ENCODE data around the gene GALNTL6.

The GALNTL6 gene

DNA sequence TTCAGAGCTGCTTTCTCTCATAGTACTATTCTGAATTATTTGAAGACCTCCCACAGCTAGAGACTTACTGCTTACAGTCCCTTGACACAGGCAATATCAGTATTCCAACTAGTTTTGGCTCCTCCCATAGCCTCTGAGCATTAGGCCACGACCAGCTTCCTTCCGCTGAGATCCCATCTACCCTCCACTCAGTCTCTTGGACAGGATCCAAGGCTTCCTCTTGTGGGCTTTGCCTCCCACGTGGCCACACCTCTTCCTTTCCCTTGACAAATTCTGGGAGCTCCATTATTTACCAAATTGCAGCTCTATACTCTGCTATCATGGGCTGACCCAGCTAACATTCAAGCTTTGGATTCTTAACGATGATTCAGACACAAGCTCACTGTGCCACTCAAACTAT is 885.1 kb downstream of the GALNTL6 start:
- H3K36me3 ChIP-seq (ENCODE audit: low read depth), result no peaks in the 10 kb centered on the region
- ATAC-seq (ENCODE audit: low read depth) (no peak), DNase-seq (ENCODE audit: low spot score) (no peak)
- H3K9me3 ChIP-seq (ENCODE audit: severe bottlenecking), result no peaks in the 10 kb centered on the region
- no peak overlapping the region for H3K4me3 ChIP-seq (ENCODE audit: severe bottlenecking)
- TF ChIP-seq, protein P1, sequence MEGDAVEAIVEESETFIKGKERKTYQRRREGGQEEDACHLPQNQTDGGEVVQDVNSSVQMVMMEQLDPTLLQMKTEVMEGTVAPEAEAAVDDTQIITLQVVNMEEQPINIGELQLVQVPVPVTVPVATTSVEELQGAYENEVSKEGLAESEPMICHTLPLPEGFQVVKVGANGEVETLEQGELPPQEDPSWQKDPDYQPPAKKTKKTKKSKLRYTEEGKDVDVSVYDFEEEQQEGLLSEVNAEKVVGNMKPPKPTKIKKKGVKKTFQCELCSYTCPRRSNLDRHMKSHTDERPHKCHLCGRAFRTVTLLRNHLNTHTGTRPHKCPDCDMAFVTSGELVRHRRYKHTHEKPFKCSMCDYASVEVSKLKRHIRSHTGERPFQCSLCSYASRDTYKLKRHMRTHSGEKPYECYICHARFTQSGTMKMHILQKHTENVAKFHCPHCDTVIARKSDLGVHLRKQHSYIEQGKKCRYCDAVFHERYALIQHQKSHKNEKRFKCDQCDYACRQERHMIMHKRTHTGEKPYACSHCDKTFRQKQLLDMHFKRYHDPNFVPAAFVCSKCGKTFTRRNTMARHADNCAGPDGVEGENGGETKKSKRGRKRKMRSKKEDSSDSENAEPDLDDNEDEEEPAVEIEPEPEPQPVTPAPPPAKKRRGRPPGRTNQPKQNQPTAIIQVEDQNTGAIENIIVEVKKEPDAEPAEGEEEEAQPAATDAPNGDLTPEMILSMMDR (IDR thresholded peaks at IDR 0.05; ENCODE audit: poor library complexity, severe bottlenecking), result no peak
- no peaks in the 10 kb centered on the region for H3K27me3 ChIP-seq (ENCODE audit: insufficient read depth, poor library complexity, severe bottlenecking)
- H3K4me1 ChIP-seq (ENCODE audit: insufficient read depth, poor library complexity, severe bottlenecking), result no peaks in the 10 kb centered on the region
- no peak overlapping the region for H3K27ac ChIP-seq (ENCODE audit: poor library complexity, severe bottlenecking)

DNA sequence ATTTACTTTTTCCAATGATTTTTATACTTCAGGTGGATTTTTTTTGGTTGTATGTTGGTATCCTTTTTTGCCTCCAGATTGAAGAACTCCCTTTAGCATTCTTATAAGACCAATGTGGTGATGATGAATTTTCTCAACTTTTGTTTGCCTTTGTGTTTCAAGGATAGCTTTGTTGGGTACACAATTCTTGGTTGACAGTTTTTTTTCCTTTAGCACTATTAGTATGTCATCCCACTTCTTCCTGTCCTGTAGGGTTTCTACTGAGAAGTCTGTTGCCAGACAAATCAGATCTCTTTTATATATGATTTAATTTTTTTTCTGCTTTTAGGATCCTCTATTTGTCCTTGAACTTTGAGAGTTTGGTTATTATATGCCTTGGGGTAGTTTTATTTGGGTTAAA is 892.4 kb downstream of the GALNTL6 start:
- H3K9me3 ChIP-seq (ENCODE audit: severe bottlenecking), result no peaks in the 10 kb centered on the region
- DNase-seq (ENCODE audit: low spot score) (no peak), ATAC-seq (ENCODE audit: low read depth) (no peak)
- no peak overlapping the region for H3K27ac ChIP-seq (ENCODE audit: poor library complexity, severe bottlenecking)
- no peaks in the 10 kb centered on the region for H3K4me1 ChIP-seq (ENCODE audit: insufficient read depth, poor library complexity, severe bottlenecking)
- no peaks in the 10 kb centered on the region for H3K36me3 ChIP-seq (ENCODE audit: low read depth)
- H3K4me3 ChIP-seq (ENCODE audit: severe bottlenecking), result no peak overlapping the region
- TF ChIP-seq, protein P1 (IDR thresholded peaks at IDR 0.05; ENCODE audit: poor library complexity, severe bottlenecking), result no peak
- no peaks in the 10 kb centered on the region for H3K27me3 ChIP-seq (ENCODE audit: insufficient read depth, poor library complexity, severe bottlenecking)

DNA sequence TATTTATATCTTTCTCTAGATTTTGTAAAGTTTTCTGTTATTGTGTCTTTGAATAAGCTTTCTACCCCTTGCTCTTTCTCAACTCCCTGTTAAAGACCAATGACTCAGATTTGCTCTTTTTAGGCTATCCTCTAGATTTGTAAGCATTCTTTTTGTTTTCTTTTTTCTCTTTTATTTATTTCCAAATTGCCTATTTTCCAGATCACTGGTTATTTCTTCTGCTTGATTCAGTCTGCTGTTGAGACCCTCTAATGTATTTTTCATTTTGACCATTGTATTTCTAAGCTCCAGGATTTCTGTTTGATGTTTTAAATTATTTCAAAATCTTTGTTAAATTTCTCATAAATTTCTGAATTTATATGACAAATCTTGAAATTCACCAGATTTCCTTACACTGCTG is 892.8 kb downstream of the GALNTL6 start:
- Histone ChIP-seq H3K9me3 (ENCODE audit: severe bottlenecking) (no peaks in the 10 kb centered on the region), H3K27me3 (ENCODE audit: insufficient read depth, poor library complexity, severe bottlenecking) (no peaks in the 10 kb centered on the region), H3K4me3 (ENCODE audit: severe bottlenecking) (no peak overlapping the region), H3K4me1 (ENCODE audit: insufficient read depth, poor library complexity, severe bottlenecking) (no peaks in the 10 kb centered on the region), H3K27ac (ENCODE audit: poor library complexity, severe bottlenecking) (no peak overlapping the region), H3K36me3 (ENCODE audit: low read depth) (no peaks in the 10 kb centered on the region)
- DNase-seq (ENCODE audit: low spot score) (no peak), ATAC-seq (ENCODE audit: low read depth) (no peak)
- TF ChIP-seq, protein P1 (IDR thresholded peaks at IDR 0.05; ENCODE audit: poor library complexity, severe bottlenecking), result no peak

DNA sequence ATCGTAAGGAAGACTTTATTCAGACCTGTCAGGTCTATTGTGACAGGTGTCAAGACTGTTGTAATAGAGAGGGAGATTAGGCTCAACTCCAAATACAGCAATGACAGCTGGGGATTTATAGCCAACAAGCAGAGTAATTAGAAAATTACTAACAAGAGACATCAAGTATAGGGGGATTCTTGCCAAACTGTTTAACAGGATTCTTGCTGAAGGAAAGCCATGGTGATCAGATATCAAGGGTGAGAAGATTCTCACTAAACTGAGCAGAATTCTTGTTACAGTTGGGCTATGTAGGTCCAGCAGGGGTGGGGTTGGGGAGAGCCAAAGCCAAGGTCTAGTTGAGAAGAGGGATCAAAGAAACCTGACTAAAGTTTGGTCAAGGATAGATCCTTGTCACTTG is 894.4 kb downstream of the GALNTL6 start:
- no peak for ATAC-seq (ENCODE audit: low read depth)
- no peaks in the 10 kb centered on the region for H3K4me1 ChIP-seq (ENCODE audit: insufficient read depth, poor library complexity, severe bottlenecking)
- no peaks in the 10 kb centered on the region for H3K36me3 ChIP-seq (ENCODE audit: low read depth)
- H3K27me3 ChIP-seq (ENCODE audit: insufficient read depth, poor library complexity, severe bottlenecking), result no peaks in the 10 kb centered on the region
- no peak overlapping the region for H3K27ac ChIP-seq (ENCODE audit: poor library complexity, severe bottlenecking)
- TF ChIP-seq, protein P1 (IDR thresholded peaks at IDR 0.05; ENCODE audit: poor library complexity, severe bottlenecking), result no peak
- no peaks in the 10 kb centered on the region for H3K9me3 ChIP-seq (ENCODE audit: severe bottlenecking)
- H3K4me3 ChIP-seq (ENCODE audit: severe bottlenecking), result no peak overlapping the region
- DNase-seq (ENCODE audit: low spot score), result no peak

DNA sequence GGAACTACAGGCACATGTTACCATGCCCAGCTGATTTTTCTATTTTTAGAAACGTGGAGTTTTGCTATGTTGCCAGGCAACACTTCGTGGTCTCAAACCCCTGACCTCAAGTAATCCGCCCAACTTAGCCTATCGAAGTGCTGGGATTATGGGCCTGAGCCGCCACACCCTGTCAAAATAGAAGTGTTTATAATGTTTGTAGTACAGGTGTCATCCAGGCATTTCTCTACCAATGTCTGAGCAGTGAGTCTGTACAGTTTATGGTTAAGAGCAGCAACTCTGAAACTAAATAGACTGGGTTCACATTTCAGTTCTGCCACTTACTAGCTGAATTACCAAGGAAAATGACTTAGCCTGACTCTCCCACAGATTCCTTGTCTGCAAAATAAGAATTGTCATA is 895.0 kb downstream of the GALNTL6 start:
- no peak overlapping the region for H3K27ac ChIP-seq (ENCODE audit: poor library complexity, severe bottlenecking)
- H3K4me1 ChIP-seq (ENCODE audit: insufficient read depth, poor library complexity, severe bottlenecking), result no peaks in the 10 kb centered on the region
- H3K36me3 ChIP-seq (ENCODE audit: low read depth), result no peaks in the 10 kb centered on the region
- no peaks in the 10 kb centered on the region for H3K27me3 ChIP-seq (ENCODE audit: insufficient read depth, poor library complexity, severe bottlenecking)
- ATAC-seq (ENCODE audit: low read depth), result no peak
- TF ChIP-seq, protein P1 (IDR thresholded peaks at IDR 0.05; ENCODE audit: poor library complexity, severe bottlenecking), result no peak
- no peaks in the 10 kb centered on the region for H3K9me3 ChIP-seq (ENCODE audit: severe bottlenecking)
- H3K4me3 ChIP-seq (ENCODE audit: severe bottlenecking), result no peak overlapping the region
- no peak for DNase-seq (ENCODE audit: low spot score)

All from RWPE2 (cell line).